ENCODE measurements around the gene SLC35F6. TPM values are rescaled to one million over a fixed set of nuclear protein-coding genes. Genes with fewer than 3 reads are reported as not detected.
"Not testable (repeated sequence)": the region's sequence is repeated elsewhere in the genome, so short reads cannot be mapped to it uniquely, and the experiment has no call there.

SLC35F6 gene
- total and polyA plus RNA-seq, 11 donors, result 14.4 to 70.5 (median 27.2) TPM

- Histone ChIP-seq H3K27ac (no peak overlapping the region), H3K9me3 (no peaks in the 10 kb centered on the region), H3K27me3 (peaks cover 0 to 9% (median 0%) of the 10 kb centered on the region in 9 donors), H3K4me1 (peaks cover 0 to 10% (median 0%) of the 10 kb centered on the region in 12 donors), H3K4me3 (no peak overlapping the region), H3K36me3 (no peaks in the 10 kb centered on the region)
- ATAC-seq (no peak), DNase-seq (no peak)
- WGBS, 4 donors, result 75 to 79% (median 76%) methylated on average over 14 of the region's 14 CpGs
- TF ChIP-seq CTCF (IDR thresholded peaks at IDR 0.05) (no peak), POLR2A (IDR thresholded peaks at IDR 0.05) (no peak)
- intact Hi-C loops (cut with DNase I), result no loop called here
Measured at GRCh38 chr2:26811791-26812694, 48.0 kb downstream of the SLC35F6 start.

GRCh38 chr2:26812731-26813130 is 48.6 kb downstream of the SLC35F6 start:
- DNase-seq (no peak), ATAC-seq (no peak)
- Histone ChIP-seq H3K36me3 (no peaks in the 10 kb centered on the region), H3K9me3 (no peaks in the 10 kb centered on the region), H3K4me3 (no peak overlapping the region), H3K27ac (no peak overlapping the region), H3K4me1 (peaks cover 0 to 10% (median 0%) of the 10 kb centered on the region in 12 donors), H3K27me3 (peaks cover 0 to 9% (median 0%) of the 10 kb centered on the region in 9 donors)
- 91 to 98% (median 93%) methylated on average over 3 of the region's 3 CpGs for WGBS, 4 donors
- intact Hi-C loops (cut with DNase I), result no loop called here
- TF ChIP-seq CTCF (IDR thresholded peaks at IDR 0.05) (no peak), POLR2A (IDR thresholded peaks at IDR 0.05) (no peak)

- intact Hi-C loops (cut with DNase I); H3K4me3 ChIP-seq; ATAC-seq; H3K9me3 ChIP-seq; H3K36me3 ChIP-seq; DNase-seq; H3K27ac ChIP-seq: not testable (repeated sequence)
- Histone ChIP-seq H3K4me1 (peaks cover 0 to 10% (median 0%) of the 10 kb centered on the region in 12 donors), H3K27me3 (peaks cover 0 to 12% (median 0%) of the 10 kb centered on the region in 9 donors)
- 92 to 95% (median 93%) methylated on average over 42 to 52 of the region's 52 CpGs for WGBS, 4 donors
Measured at GRCh38 chr2:26814072-26814765, 50.1 kb downstream of the SLC35F6 start.

- peaks cover 0 to 14% (median 0%) of the 10 kb centered on the region in 9 donors for H3K27me3 ChIP-seq
- 45 to 57% (median 49%) methylated on average over 3 of the region's 3 CpGs for WGBS, 4 donors
Measured at GRCh38 chr2:26816893-26817292, 52.8 kb downstream of the SLC35F6 start.

GRCh38 chr2:26818255-26818654 is 54.2 kb downstream of the SLC35F6 start:
- Histone ChIP-seq H3K4me1 (no peaks in the 10 kb centered on the region), H3K4me3 (no peak overlapping the region), H3K36me3 (no peaks in the 10 kb centered on the region), H3K27me3 (peaks cover 0 to 14% (median 0%) of the 10 kb centered on the region in 9 donors), H3K9me3 (no peaks in the 10 kb centered on the region), H3K27ac (no peak overlapping the region)
- ATAC-seq (no peak), DNase-seq (no peak)
- intact Hi-C loops (cut with DNase I), result no loop called here
- TF ChIP-seq CTCF (IDR thresholded peaks at IDR 0.05) (no peak), POLR2A (IDR thresholded peaks at IDR 0.05) (no peak)
- 71 to 79% (median 75%) methylated on average over 5 of the region's 5 CpGs for WGBS, 4 donors

More at GRCh38 chr2:26816893-26817292, 52.8 kb downstream of the SLC35F6 start:
- intact Hi-C loops (cut with DNase I), result no loop called here
- no peaks in the 10 kb centered on the region for H3K36me3 ChIP-seq
- ATAC-seq (no peak), DNase-seq (no peak)
- no peaks in the 10 kb centered on the region for H3K9me3 ChIP-seq
- H3K4me3 ChIP-seq, result no peak overlapping the region
- no peaks in the 10 kb centered on the region for H3K4me1 ChIP-seq
- no peak overlapping the region for H3K27ac ChIP-seq
- no peak for TF ChIP-seq POLR2A (IDR thresholded peaks at IDR 0.05)

Data from heart left ventricle (tissue), 16 donors.